GM18870 (cell line): Measurements from ENCODE around the gene ARHGAP15.

Experiments used
- ATAC-seq: cut with Tn5 transposase; IDR thresholded peaks from one replicate; pipeline ENCODE4 v1.9.1; 2021; ENCODE audit warnings: moderate library complexity; ENCODE audit not compliant: unreplicated experiment

Gene ARHGAP15

DNA sequence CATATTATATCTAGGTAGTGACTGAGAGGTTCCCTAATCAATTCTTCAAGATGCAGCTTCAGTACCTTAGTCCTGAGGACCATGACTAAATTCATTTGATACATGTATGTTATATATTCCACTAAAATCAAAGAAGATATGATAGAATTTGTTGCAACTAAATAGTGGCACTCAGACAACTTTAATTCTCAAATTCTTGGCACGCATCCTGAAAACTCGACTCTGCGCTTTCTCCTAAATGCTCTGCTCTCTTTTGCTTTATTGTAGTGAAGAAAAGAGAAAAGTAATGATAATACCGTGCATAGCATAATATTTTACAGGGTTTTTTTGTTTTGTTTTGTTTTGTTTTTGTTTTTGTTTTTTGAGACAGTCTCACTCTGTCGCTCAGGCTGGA lies 475.3 kb downstream of the ARHGAP15 start:
- no peak for ATAC-seq

DNA sequence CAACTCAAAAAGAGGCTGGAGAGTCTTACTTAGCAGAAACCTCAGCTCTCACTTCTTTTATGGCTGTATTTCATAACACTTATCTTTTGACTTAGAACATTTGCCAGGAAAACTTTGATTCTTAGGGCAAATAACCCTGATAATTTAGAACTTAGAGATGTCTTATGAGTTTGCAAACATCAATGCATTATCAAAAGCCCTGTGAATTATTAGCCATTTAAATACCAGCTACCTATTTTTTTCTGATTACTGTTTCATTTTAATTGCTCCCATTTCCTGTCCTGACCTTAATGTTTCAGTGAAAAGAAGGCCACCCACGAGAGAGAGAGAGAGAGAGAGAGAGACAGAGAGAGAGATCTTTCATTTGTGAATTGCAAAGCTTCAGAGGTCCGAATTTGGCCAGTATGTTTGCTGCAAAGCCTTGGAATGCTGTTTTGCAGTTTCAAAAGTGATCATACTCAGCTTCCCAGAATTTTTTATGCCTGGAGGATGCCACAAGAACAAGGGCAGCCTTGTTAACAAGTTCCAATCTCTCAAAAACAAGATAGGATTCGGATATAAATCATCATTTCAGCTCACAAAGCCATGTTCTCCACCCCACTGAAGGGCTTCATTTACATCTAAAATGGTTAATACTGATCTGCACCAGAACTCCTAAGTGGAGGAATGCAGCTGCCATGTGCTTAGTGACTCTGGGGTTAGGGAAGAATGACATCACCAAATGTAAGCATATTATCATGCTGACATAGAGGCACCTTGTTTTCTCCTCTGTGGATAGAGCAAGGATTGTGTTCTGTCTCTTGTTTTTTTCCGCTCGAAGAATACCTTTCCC lies 478.2 kb downstream of the ARHGAP15 start:
- no peak for ATAC-seq

- ATAC-seq: no peak
Measured at GRCh38 chr2:143608063-143608423, 478.8 kb downstream of the ARHGAP15 start.

- ATAC-seq: no peak
Measured at GRCh38 chr2:143608758-143609157, 479.5 kb downstream of the ARHGAP15 start.

DNA sequence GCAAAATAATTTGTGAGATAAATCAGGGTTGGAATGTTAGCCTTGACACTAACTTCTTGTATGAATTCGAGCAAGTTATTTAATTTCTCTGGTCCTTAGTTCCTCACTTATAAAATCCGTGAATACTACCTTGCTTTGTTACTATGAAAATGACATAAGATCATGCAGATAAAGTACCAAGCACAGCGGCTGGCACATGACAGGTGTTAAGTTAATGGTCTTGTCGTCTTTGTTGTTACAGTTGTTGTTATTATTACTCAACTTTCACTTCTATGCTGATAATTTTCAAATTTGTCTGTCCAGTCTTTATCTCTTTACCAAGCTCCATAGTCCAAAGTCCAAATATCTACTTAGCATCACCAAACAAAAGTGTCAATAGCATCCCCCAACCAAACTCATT lies 482.1 kb downstream of the ARHGAP15 start:
- no peak for ATAC-seq

- no peak for ATAC-seq
Measured at GRCh38 chr2:143615562-143615961, 486.3 kb downstream of the ARHGAP15 start.

DNA sequence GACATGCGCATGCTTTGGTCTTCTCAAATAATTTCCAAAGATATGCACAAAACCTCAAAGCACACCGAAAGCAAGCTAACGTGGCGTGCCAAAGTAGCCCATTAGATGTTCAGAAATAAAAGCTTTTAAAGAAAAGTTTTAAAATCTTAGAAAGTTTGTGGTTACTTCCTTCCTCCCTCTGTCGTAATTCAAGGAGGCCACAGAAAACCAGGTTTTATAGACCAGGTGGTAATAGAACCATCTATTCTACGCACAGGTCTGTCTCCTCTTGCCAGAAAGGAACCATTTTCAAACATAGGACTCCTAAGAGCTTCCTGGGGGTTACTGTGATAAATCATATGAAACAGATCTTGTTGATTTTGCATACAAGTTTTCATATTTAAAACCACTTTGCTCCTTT lies 487.2 kb downstream of the ARHGAP15 start:
- no peak for ATAC-seq

DNA sequence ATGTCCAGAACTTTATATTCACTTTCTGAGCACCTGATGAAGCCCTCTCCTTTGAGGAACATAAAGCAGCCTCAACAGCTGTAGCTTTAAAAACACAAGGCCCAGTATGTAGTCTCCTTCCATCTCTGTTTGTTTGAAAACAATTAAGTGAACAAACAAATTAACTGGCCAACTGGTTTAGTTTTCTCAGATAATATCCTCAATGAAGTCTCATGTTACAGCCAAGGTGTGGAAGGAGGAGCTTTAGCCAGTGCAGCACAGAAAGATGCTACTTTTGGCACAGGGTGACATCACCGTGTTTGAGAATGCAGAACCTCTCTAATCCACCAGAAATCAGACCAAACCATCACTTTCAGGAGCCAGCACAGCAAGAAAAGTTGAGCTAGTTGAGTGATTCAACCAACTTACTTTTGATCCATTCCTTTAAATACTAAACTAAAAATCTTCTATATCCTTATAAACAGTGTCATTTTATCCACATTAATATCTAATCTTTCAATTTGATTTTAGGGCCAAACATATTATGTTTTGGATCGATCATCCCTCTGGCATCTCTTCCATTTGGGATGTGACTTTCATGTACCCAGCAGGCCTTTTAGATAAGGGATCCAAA lies 488.7 kb downstream of the ARHGAP15 start:
- ATAC-seq: no peak

GRCh38 chr2:143622106-143622505 lies 492.9 kb downstream of the ARHGAP15 start:
- no peak for ATAC-seq

GRCh38 chr2:143623231-143623908 lies 494.2 kb downstream of the ARHGAP15 start:
- no peak for ATAC-seq

DNA sequence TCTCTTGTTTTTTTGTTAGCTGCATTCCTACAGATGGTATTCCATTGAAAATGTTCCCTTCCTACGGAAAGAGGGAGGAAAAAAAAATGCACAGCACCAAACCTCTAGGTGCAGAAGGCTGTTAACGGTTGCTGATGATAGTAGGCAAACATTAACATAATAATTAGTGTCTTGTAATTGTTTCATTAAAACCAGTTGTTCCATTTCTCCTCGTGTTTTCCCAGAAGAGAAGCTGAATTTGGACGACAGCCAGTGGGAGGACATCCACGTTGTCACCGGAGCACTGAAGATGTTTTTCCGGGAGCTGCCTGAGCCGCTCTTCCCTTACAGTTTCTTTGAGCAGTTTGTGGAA lies 494.7 kb downstream of the ARHGAP15 start:
- ATAC-seq: no peak

DNA sequence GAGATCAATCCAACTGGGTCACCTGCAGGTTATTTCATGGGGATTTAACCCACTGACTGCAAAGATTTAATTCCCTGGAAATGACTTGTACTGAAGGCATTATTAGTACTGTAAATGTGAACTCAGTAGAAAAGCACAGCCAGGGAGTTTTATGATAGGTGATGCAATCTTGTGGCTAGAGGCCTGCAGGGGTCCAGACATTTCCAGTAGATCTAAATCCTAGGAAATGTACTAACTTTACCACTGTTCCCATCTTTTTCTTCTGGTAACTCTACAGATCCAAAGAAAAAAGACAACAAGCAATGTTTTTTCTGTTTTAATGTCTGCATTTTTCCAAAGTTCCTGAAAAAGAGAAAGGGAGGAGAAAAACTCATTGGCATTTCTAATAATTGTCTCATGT lies 500.1 kb downstream of the ARHGAP15 start:
- ATAC-seq: no peak

GRCh38 chr2:143632751-143633374 lies 503.6 kb downstream of the ARHGAP15 start:
- ATAC-seq: no peak

DNA sequence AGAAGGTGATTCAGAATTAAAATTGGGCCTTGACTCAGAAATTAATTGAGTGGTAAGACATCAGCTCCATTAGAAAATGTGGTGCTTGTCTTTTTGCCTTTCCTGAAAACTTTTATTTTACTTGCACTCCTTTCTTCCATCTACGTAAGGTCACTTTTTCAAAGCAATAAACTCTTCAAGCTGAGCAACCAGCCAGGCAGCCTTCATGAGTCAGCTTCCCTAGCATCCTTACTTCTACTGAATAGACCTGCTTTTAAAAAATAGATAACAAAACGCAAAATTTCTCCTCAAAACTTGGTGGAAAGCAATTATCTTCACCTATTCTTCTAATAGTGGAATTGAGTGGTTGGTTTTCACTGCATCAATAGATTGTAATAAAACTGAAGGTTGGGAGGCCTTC lies 504.2 kb downstream of the ARHGAP15 start:
- no peak for ATAC-seq

GRCh38 chr2:143635302-143635701 lies 506.1 kb downstream of the ARHGAP15 start:
- ATAC-seq: no peak

GRCh38 chr2:143635936-143636335 lies 506.7 kb downstream of the ARHGAP15 start:
- no peak for ATAC-seq

DNA sequence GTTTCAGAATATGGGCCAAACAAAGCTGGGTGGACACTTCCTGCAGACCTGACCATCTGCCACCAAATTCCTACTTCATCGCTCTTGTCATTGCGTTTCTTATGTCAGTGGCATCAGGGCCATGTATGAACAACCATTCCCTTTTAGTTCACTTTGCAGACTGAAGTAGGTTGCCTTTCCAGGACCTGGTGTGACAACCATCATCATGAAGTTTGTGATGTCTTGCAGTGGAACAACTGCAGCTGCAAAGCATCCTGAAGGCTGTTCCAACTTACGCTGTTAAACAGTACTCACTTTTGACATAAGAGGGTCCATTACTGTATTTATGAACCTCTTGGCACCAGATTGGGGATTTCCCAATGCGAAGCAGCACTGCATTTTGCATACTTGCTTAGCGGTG lies 511.6 kb downstream of the ARHGAP15 start:
- ATAC-seq: no peak

DNA sequence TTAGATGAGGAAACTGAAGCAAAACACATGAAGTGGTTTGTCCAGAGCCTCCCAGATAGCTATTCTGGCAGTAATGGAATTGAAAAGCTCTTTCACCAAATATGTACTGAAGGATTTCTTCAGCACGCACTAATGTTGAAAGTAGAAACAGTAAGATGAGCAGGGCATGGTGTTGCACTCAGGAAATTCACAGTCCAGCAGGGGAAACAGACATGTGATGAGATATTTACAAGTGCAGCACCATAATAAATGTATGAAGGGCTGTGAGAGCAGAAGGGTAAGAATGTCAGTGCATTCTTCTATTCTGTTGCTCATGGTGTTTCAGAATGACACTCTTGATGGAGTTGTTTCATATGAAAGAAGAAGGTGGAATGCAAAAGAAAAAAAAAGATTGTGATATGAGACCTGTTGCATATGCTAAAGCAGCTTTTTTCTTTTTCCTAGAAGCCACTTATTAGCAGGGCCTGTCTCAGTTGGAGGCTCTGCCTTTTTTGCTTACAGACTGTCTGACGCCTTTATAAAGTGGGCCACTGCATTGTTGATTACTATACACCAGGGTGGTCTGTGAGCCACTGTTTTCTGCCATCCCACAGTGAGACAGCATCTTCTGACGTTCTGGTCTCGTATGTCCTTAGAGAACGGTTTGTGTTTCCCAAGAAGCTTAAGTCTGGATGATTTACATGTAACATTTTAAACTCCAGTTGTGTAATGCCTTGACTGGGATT lies 516.9 kb downstream of the ARHGAP15 start:
- no peak for ATAC-seq

- no peak for ATAC-seq
Measured at GRCh38 chr2:143649226-143649740, 520.1 kb downstream of the ARHGAP15 start.

- no peak for ATAC-seq
Measured at GRCh38 chr2:143652692-143653091, 523.5 kb downstream of the ARHGAP15 start.

GRCh38 chr2:143668234-143668633 lies 539.0 kb downstream of the ARHGAP15 start:
- ATAC-seq: no peak
